HepG2 (cell line): ENCODE results near the gene MTMR10. TPM values are rescaled to one million over a fixed set of nuclear protein-coding genes. Genes with fewer than 3 reads are reported as not detected.

Source experiments
- AHR ChIP-seq: IDR thresholded peaks from 2 replicates; pipeline ENCODE4 v1.6.1; 2018; ENCODE audit warnings: missing genetic modification reagents, missing compliant biosample characterization
- DR1 ChIP-seq: sonication (generic); formaldehyde crosslinking; IDR thresholded peaks from 2 replicates; pipeline ENCODE4 v1.8.0; 2021; ENCODE audit warnings: mild to moderate bottlenecking, missing genetic modification reagents, inconsistent platforms
- FOXA1 ChIP-seq, 2 experiments: fragments of 450-650 bp in 1 of 2; sonication (generic) in 1 of 2; formaldehyde crosslinking in 1 of 2; IDR thresholded peaks; 2 replicates each; pipeline versions ENCODE4 v1.4.0 to v1.6.1; 2016 to 2020; ENCODE audit warnings: missing genetic modification reagents in 1 of 2
- HDAC1 ChIP-seq: sonication (generic); formaldehyde crosslinking; IDR thresholded peaks from 2 replicates; pipeline ENCODE4 v1.5.1; 2020; ENCODE audit warnings: mild to moderate bottlenecking, missing genetic modification reagents
- HNRNPUL1 ChIP-seq: fragments of 200-400 bp; formaldehyde crosslinking; IDR thresholded peaks from 2 replicates; pipeline ENCODE4 v1.6.1; 2017; ENCODE audit warnings: low read depth, mild to moderate bottlenecking, low read length, moderate library complexity
- KAT2B ChIP-seq: fragments of 150-350 bp; IDR thresholded peaks from 2 replicates; pipeline ENCODE4 v1.6.1; 2014; ENCODE audit warnings: low read depth, low read length, borderline replicate concordance
- POLR2A ChIP-seq, 2 experiments: IDR thresholded peaks; 2 replicates each; pipeline ENCODE4 v1.6.1; 2011; ENCODE audit warnings: low read depth in 2 of 2, low read length in 2 of 2, mild to moderate bottlenecking in 1 of 2, moderate library complexity in 1 of 2; ENCODE audit not compliant: insufficient read depth in 1 of 2
- SAFB2 ChIP-seq: sonication (generic); formaldehyde crosslinking; IDR thresholded peaks from 2 replicates; pipeline ENCODE4 v1.5.1; 2020; ENCODE audit warnings: missing genetic modification reagents, low read depth, mild to moderate bottlenecking, borderline replicate concordance
- SIN3A ChIP-seq: IDR thresholded peaks from 2 replicates; pipeline ENCODE4 v1.6.1; 2011; ENCODE audit warnings: low read depth, mild to moderate bottlenecking, control low read depth, low read length, borderline replicate concordance
- SMAD1 ChIP-seq: sonication (generic); formaldehyde crosslinking; IDR thresholded peaks from 2 replicates; pipeline ENCODE4 v1.4.0; 2020; ENCODE audit warnings: missing genetic modification reagents, low read depth, mild to moderate bottlenecking, borderline replicate concordance
- TGIF2 ChIP-seq: IDR thresholded peaks from 2 replicates; pipeline ENCODE4 v1.6.1; 2016; ENCODE audit warnings: control low read depth, missing compliant biosample characterization
- THAP11 ChIP-seq: IDR thresholded peaks from 2 replicates; pipeline ENCODE4 v1.6.1; 2016; ENCODE audit warnings: missing biosample characterization, missing genetic modification reagents
- THAP9 ChIP-seq: sonication (generic); formaldehyde crosslinking; IDR thresholded peaks from 2 replicates; pipeline ENCODE4; 2020; ENCODE audit warnings: missing genetic modification reagents, mild to moderate bottlenecking, borderline replicate concordance
- ZBTB14 ChIP-seq: sonication (generic); formaldehyde crosslinking; IDR thresholded peaks from 2 replicates; pipeline ENCODE4 v1.4.0; 2020; ENCODE audit warnings: missing genetic modification reagents
- ZBTB2 ChIP-seq: sonication (generic); formaldehyde crosslinking; IDR thresholded peaks from 2 replicates; pipeline ENCODE4 v1.8.0; 2022; ENCODE audit warnings: low read depth, missing genetic modification reagents
- ZBTB7B ChIP-seq: sonication (generic); formaldehyde crosslinking; IDR thresholded peaks from 2 replicates; pipeline ENCODE4 v1.4.0; 2020; ENCODE audit warnings: missing genetic modification reagents
- ZIK1 ChIP-seq: sonication (generic); formaldehyde crosslinking; IDR thresholded peaks from 2 replicates; pipeline ENCODE4 v1.5.0; 2020; ENCODE audit warnings: mild to moderate bottlenecking, low read depth, missing genetic modification reagents, borderline replicate concordance
- ZMYM3 ChIP-seq: sonication (generic); formaldehyde crosslinking; IDR thresholded peaks from 2 replicates; pipeline ENCODE4 v1.5.1; 2020; ENCODE audit warnings: mild to moderate bottlenecking, missing genetic modification reagents
- ZNF136 ChIP-seq: sonication (generic); formaldehyde crosslinking; IDR thresholded peaks from 2 replicates; pipeline ENCODE4 v1.8.1; 2022; ENCODE audit warnings: low read depth, mild to moderate bottlenecking, moderate library complexity, missing genetic modification reagents
- ZNF510 ChIP-seq: sonication (generic); formaldehyde crosslinking; IDR thresholded peaks from 2 replicates; pipeline ENCODE4 v1.4.0; 2020; ENCODE audit warnings: low read depth, mild to moderate bottlenecking, missing genetic modification reagents
- ZNF564 ChIP-seq: sonication (generic); formaldehyde crosslinking; IDR thresholded peaks from 2 replicates; pipeline ENCODE4 v1.8.1; 2023; ENCODE audit warnings: mild to moderate bottlenecking, missing genetic modification reagents
- ZNF749 ChIP-seq: sonication (generic); formaldehyde crosslinking; IDR thresholded peaks from 2 replicates; pipeline ENCODE4 v1.8.0; 2022; ENCODE audit warnings: mild to moderate bottlenecking, missing genetic modification reagents, moderate library complexity, borderline replicate concordance
- ZNF761 ChIP-seq: sonication (generic); formaldehyde crosslinking; conservative IDR thresholded peaks from 2 replicates; pipeline ENCODE4 v1.4.0; 2020; ENCODE audit warnings: mild to moderate bottlenecking, missing genetic modification reagents
- ZNF773 ChIP-seq: sonication (generic); formaldehyde crosslinking; IDR thresholded peaks from 2 replicates; pipeline ENCODE4 v1.4.0; 2020; ENCODE audit warnings: missing genetic modification reagents, borderline replicate concordance
- polyA plus RNA-seq, 8 experiments: library from polyadenylated mRNA; depleted of rRNA in 3 of 8; stranded (reverse) in 7 of 8; unstranded in 1 of 8; fragments of >200 nt; fragmentation: Illumina TruSeq in 4 of 8; extraction: Trizol in 4 of 8; gene quantifications; 2 replicates each; pipeline versions ENCODE4 v1.2.1 to v1.2.3, GENCODE V29; 2011 to 2016; ENCODE audit warnings: low read depth in 4 of 8, missing spikeins in 1 of 8, mixed read lengths in 1 of 8; ENCODE audit not compliant: insufficient read depth in 1 of 8
- total RNA-seq, 5 experiments: library from RNA; depleted of rRNA; stranded (reverse); fragments of >200 nt; fragmentation: Illumina TruSeq; extraction: Trizol; gene quantifications; 2 replicates each; pipeline ENCODE4 v1.2.3, GENCODE V29; 2016; ENCODE audit warnings: low read depth in 1 of 5

Gene MTMR10
- total and polyA plus RNA-seq, 2 of the 13 experiments (the other 11 are each of a cell fraction or from before 2014, with no cell fraction given) = 10.2 to 17.4 TPM

GRCh38 chr15:30991255-30992235 lies at the start of gene MTMR10 (continued):
- TF ChIP-seq SIN3A = 0 out of 2 replicates have a peak, but pooled peaks have one; percentile 35
- peak; percentile 40; the same call in 1 of the 2 replicates for TF ChIP-seq ZNF564
- TF ChIP-seq POLR2A (IDR thresholded peaks at IDR 0.05; ENCODE audit: insufficient read depth in 1 of 2, low read depth in 2 of 2, low read length in 2 of 2) = peak; percentile 86 to 87
- peak; percentile 76 for TF ChIP-seq THAP11
- TF ChIP-seq ZNF136 = 0 out of 2 replicates have a peak, but pooled peaks have one; percentile 43
- TF ChIP-seq ZMYM3 (CRISPR knock-in tag) = no peak
- TF ChIP-seq TGIF2 (CRISPR knock-in tag) = peak; percentile 63; the same call in 1 of the 2 replicates
- 0 out of 2 replicates have a peak, but pooled peaks have one; percentile 11 for TF ChIP-seq DR1
- 0 out of 2 replicates have a peak, but pooled peaks have one; percentile 30 for TF ChIP-seq HDAC1 (CRISPR knock-in tag)
- TF ChIP-seq SAFB2 (CRISPR knock-in tag) = peak; percentile 58
- TF ChIP-seq HNRNPUL1 = no peak
- TF ChIP-seq ZNF510 (CRISPR knock-in tag) = no peak
- no peak; the same call in 1 of the 2 replicates for TF ChIP-seq AHR (CRISPR knock-in tag)
- TF ChIP-seq ZBTB14 (CRISPR knock-in tag) = 0 out of 2 replicates have a peak, but pooled peaks have one; percentile 3
- TF ChIP-seq KAT2B = no peak
- no peak for TF ChIP-seq SMAD1 (CRISPR knock-in tag)
- peak; percentile 62; the same call in 1 of the 2 replicates for TF ChIP-seq ZIK1
- TF ChIP-seq ZNF773 = no peak; the same call in 1 of the 2 replicates
- TF ChIP-seq ZNF761 = no peak; the same call in 1 of the 2 replicates
- TF ChIP-seq FOXA1 (IDR thresholded peaks at IDR 0.05) = no peak
- TF ChIP-seq FOXA1 (CRISPR knock-in tag; IDR thresholded peaks at IDR 0.05) = no peak
- TF ChIP-seq ZBTB7B = peak; percentile 65
- TF ChIP-seq ZNF749 = 0 out of 2 replicates have a peak, but pooled peaks have one; percentile 38
- no peak for TF ChIP-seq THAP9 (CRISPR knock-in tag)
- peak; percentile 80 for TF ChIP-seq ZBTB2 (CRISPR knock-in tag)
